Loucy (cell line): ENCODE measurements around the gene OS9.

Source experiments
- CTCF ChIP-seq: fragments of 200-600 bp; sonication (generic); conservative IDR thresholded peaks from 2 replicates; pipeline ENCODE4 v1.5.1; 2014; ENCODE audit warnings: mild to moderate bottlenecking, antibody characterized with exemption, low read length
- EZH2phosphoT487 ChIP-seq: fragments of 200-600 bp; IDR thresholded peaks from 2 replicates; pipeline ENCODE4 v1.6.1; 2018; ENCODE audit warnings: antibody characterized with exemption, mild to moderate bottlenecking, moderate library complexity, borderline replicate concordance

GRCh38 chr12:57729321-57729844 lies 35.5 kb downstream of the OS9 start:
- TF ChIP-seq CTCF: no peak
- no peak for TF ChIP-seq EZH2phosphoT487
